NCI-H2029 treated with DMSO at 0.1 percent for 48 hours (cell line): ENCODE data around the gene ORMDL3.
A peak's percentile ranks its signal among the peaks of the same experiment; 100 is the strongest.
"Not testable (repeated sequence)": the region's sequence is repeated elsewhere in the genome, so short reads cannot be mapped to it uniquely, and the experiment has no call there.

Source experiments
- DNase-seq: peaks from one replicate; lab custom pipeline; 2025; lab: John Stamatoyannopoulos, UW

The ORMDL3 gene

GRCh38 chr17:39949028-39949427, 21.6 kb upstream of the ORMDL3 start:
- DNase-seq: no peak

- DNase-seq: not testable (repeated sequence)
These were observed 21.1 kb upstream of the ORMDL3 start for GRCh38 chr17:39948489-39948828.

- DNase-seq: no peak
These were observed 19.3 kb upstream of the ORMDL3 start for GRCh38 chr17:39946551-39947330.

GRCh38 chr17:39944393-39944711, 17.0 kb upstream of the ORMDL3 start:
- no peak for DNase-seq

- DNase-seq: peak; percentile 18
These were observed 16.4 kb upstream of the ORMDL3 start for GRCh38 chr17:39943702-39944392.

DNA sequence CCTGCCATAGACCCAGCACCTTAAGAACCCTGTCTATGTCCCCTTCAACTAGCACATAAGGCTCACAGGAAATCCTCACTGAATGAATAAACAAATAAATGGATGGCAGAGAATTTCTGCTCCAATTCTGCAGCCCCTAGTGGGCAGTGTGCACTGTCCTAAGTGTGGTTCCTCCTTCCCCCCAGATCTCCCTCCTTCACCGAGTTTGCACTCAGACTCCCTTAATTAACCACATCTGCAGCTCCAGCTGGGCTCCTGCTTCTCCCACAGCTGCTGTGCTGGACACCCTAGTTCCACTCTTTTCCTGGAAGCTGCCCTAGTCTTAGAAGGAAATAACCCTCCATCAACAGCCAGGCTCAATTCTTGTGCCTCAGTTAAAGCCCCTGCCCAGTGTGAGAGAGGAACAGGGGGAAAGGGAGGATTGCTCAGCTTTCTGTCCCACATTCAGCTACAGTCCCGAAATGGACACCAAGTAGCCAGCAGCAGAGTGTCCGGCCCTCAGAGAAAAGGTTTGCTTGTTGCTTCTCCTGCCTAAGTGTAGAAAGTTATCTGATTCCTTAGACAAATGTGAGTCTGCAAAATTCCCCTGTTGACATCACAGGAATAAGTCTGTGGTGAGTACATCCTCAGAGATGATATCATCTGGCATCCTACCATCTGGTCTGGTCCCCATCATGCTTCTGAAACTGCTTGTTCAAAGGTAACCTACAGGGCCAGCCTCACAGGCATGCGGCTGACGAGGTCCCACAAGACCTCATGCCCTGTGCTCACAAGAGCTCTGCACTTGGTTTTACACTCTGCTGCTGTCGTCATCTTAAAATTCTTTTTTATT, 12.4 kb upstream of the ORMDL3 start:
- no peak for DNase-seq

DNA sequence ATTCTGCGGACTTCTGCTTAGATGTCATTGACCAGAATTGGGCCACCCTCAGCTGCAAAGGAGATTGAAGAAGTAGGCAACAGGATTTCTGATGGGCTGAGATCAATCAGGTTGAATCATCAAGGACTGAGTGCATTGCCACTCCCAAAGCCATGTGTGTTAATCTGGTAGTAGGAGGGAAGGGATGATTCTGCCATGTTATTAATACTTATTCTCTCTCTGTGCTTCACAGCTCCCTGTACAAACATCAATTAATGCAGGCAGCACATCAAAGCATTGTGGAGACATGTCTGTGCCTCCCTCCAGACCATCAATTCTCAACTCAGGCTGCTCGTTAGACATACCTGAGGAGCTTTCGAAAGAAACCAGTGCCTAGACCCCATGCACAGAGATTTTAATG, 11.7 kb upstream of the ORMDL3 start:
- no peak for DNase-seq

GRCh38 chr17:39938140-39938869, 10.9 kb upstream of the ORMDL3 start:
- no peak for DNase-seq

- no peak for DNase-seq
These were observed 10.0 kb upstream of the ORMDL3 start for GRCh38 chr17:39937447-39937846.

DNA sequence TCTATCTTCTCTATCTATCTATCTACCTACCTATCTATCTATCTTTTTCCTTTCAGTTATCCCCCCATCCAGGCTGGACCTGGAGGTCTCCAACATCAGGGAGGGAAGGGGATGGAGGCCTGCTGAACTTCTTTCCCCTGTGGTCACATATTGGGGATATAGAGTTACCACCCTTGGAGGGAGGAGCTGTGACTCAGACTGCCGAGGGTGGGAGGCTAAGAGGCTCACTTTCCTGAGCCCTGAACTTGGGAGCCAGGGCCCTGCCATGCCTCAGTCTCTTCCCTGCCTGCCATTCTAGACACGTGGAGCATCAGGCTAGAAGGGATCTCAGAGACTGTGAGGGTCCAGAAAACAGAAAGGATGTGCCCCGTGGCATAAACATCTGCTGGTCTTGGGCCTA, 8.5 kb upstream of the ORMDL3 start:
- no peak for DNase-seq

- DNase-seq: no peak
These were observed 6.9 kb upstream of the ORMDL3 start for GRCh38 chr17:39934324-39934723.

DNA sequence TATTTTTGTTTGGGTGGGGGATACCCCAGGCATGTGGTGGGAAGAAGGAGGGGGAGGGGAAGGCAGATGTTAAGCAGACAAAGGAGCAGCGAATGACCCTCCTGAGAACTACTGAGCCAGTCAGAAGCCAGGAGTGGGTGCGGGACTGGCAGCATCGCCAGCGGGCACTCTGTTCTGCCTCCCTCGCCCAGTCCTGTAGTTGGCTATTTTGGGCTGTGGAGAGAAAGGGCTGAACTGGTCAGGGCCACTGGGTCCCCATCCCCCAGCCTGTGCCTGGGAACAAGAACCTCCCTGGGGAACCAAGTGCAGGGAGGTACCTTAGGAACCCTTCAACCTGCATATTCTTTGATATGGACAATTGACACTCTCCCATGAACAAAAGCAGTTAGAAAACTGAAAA, 6.5 kb upstream of the ORMDL3 start:
- no peak for DNase-seq

GRCh38 chr17:39929646-39930407, 2.4 kb upstream of the ORMDL3 start:
- DNase-seq: no peak

- DNase-seq: no peak
These were observed 1.7 kb upstream of the ORMDL3 start for GRCh38 chr17:39928858-39929645.

DNA sequence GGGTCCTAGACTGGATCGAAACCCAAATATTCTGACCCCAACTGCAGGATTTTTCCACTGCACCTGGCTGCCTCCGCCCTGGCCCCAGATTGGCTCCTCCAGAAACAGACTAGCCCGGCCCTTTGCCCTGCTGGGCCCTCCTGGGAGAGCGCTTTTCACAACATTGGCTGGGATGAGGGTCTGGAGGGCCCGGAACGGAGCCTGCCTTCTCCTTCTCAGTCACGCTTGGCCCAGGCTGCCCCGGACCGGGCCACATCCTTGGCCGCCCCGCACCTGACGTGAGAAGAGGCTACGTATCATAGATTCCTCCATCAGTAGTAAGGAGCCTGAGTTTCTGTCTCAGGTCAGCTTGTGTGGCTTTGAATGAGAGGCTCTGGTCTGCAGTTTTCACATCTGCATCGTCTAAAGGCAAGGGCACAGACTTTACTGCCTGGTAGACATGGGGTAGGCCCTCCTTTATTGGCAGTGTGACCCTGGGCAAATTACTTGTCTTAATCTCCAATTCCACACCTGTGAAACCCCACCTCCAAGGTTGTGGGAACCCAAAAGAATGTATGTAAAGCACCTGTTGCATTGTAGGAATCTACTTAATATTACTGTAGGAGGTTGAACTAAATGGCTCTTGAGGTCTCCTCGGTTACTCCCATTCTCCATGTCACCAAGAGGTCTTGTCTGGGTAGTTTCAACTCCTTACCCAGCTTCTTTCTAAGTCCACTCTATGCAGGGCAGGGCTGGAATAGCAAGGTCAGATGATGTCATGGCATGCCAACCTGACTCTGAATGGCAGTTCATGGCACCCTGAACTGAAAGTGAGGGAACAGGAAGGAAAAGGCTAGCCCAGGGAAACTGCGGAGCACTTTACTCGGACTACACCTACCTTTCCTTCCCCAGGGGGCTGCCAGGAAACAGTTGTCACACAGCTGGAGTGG, 792 bp upstream of the ORMDL3 start:
- no peak for DNase-seq

DNA sequence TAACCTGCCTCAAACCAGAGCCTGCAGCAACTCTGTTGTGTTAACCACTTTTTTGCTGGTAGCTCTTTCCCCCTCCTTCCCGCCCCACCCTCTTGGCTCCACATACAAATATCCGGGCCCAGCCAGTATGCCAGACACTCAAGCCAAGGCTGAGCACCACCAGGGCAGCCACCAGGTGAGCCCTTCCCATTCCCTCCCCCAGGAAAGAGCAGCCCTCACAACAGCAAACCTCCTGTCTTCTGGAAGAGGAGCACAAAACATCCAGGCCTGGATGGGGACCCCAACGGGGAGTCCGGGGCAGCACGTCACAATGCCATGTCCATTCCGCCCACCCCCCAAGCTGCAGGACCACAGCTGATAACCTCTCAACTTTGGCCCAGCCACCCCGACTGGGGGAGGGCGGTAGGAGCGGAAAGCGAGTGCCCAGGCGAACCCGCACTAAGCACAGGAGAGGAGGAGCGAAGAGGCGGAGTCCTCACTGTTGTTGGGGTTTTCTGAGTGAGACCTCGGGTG, 757 bp downstream of the ORMDL3 start:
- no peak for DNase-seq

DNA sequence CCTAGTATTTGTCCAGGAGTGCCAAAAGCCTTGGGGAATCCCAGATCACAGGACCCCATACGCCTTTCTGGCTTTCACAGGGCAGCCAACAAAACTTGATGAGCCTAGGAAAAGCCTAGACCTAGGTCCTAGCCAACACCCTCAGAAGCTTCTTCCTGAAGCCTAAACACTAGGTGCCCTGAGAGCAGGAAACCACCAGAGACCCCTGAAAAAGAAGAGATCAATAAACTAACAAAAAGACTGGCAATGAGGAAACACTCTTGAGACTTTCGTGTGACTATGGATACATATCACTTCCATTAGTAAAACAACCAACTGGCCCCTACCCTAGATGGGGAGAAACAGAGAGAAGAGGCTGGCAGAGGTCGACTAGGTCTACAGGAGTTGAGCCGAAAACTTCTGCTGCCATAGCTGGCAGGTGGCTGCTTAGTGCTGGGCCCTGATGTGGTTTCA, 1.2 kb downstream of the ORMDL3 start:
- no peak for DNase-seq

DNA sequence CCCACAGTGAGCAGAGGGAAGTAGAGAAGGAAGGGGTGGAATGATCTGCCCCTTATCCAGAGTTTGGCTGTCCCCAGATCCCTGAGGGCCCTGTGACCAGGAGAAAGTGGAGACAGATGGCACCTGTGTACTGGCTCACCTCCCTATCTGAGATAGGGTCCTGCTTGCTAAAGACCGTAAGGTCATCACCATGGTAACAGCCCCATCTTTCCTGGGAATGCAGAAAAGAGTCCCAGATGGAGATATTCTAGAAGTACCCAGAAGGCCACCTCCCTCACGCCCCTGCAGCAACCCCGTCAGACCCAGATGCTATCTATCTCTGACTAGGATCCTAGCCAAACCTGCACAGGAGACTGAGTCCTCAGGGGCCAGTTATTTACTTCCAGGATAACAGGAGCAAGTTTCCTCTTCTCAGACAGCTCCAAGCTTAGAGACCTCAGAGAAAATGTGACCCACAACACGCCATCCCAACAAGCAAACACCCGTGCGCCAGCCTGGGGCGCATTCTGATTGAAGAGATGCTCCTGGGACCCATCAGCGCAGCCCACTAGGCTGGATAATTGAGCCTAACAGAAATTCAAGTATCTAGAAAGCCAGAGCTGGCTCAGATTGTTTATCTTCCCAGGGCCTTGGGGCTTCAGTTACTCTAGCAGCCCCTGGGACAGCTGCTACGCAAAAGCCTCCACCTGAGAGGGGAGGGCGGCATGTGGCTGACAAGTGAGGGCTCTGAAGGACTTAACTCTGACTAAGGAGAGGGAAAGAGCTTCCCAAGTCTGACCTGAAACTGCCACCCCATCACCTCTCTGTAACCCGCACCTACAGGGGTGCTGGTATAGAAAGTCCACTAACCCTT, 1.9 kb downstream of the ORMDL3 start:
- DNase-seq: no peak
